ENCODE data around the gene PAPPA2. TPM values are rescaled to one million over a fixed set of nuclear protein-coding genes. Genes with fewer than 3 reads are reported as not detected.
A peak's percentile ranks its signal among the peaks of the same experiment; 100 is the strongest.

The PAPPA2 gene
- total RNA-seq, 2 donors from 2014 or later: 1.3 TPM; not detected in 1

DNA sequence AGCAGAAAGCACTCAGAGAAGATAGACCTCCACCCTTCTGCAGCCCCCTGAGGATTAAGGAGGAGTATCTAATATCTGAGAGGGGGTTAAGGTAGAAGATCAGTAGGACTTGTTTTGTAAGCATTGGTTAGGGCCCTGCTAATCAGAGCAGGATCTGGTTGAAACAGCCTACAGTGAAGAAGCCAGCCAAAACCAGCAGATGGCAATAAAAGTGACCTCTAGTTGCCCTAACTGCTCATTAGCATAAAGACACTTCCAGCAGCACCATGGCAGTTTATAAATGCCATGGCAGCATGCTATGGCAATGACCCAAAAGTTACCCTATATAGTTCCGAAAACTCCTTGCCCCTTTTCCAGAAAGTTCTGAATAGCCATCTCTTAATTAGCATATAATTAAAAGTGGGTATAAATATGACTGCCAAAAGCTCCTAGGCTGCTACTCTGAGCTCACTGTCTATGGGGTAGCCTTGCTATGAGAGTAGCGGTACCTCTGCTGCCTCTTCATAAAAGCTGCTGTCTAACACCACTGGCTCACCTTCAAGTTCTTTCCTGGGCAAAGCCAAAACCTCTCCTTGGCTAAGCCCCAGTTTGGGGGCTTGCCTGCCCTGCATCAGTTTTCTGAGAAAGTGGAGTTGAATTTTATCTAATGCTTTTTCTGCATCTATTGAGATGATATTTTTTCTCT, 254.2 kb downstream of the PAPPA2 start:
- no peaks in the 10 kb centered on the region for H3K9me3 Mint-ChIP-seq
- no peaks in the 10 kb centered on the region for H3K36me3 Mint-ChIP-seq (ENCODE audit: low read depth)
- no peaks in the 10 kb centered on the region for H3K4me1 ChIP-seq (ENCODE audit: control insufficient read depth, insufficient read depth, low read length)
- H3K4me3 Mint-ChIP-seq: no peak overlapping the region
- 98 to 100% methylated on average over 1 to 2 of the region's 2 CpGs for WGBS, 2 experiments (ENCODE audit: insufficient coverage in 1 of 2, insufficient read length in 1 of 2)
- H3K36me3 ChIP-seq (ENCODE audit: control insufficient read depth, insufficient read depth, low read length): no peaks in the 10 kb centered on the region
- no peaks in the 10 kb centered on the region for H3K4me1 Mint-ChIP-seq
- no peak overlapping the region for H3K9ac ChIP-seq (ENCODE audit: extremely low read depth, low read length, poor library complexity, severe bottlenecking)
- no peak overlapping the region for H3K27ac ChIP-seq (ENCODE audit: low read depth, low read length)
- no peaks in the 10 kb centered on the region for H3K27me3 Mint-ChIP-seq (ENCODE audit: insufficient read depth)
- no peaks in the 10 kb centered on the region for H3K9me3 ChIP-seq (ENCODE audit: control insufficient read depth, low read length)
- TF ChIP-seq CTCF (conservative IDR thresholded peaks at IDR 0.05): peak; percentile 20
- H3K4me3 ChIP-seq (ENCODE audit: low read length): no peak overlapping the region
- H3K27ac Mint-ChIP-seq: no peak overlapping the region
- no peaks in the 10 kb centered on the region for H3K27me3 ChIP-seq (ENCODE audit: control insufficient read depth, insufficient read depth, low read length, poor library complexity, severe bottlenecking)
- DNase-seq: no peak

DNA sequence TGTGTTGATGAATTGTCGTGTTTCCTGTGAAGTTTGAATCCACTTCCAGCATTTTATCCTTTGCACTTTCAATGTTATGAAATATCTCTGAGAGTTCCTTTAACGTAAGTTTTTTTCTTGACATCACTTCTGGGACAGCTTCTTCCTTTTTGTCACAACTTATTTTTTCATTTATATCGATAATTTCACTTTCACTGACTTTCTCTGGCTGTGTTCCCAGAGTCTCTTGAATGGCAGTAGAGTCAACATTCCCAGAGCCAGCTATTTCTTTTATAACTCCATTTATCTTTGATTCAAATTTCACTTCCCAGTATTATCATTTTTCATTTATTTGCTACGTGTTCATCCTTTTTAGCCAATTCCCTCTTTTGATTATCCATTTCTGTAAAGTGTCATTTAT, 256.5 kb downstream of the PAPPA2 start:
- WGBS, 2 experiments (ENCODE audit: insufficient coverage in 1 of 2, insufficient read length in 1 of 2): 91 to 93% methylated on average over 4 of the region's 4 CpGs
- no peak for DNase-seq
- no peak overlapping the region for H3K27ac Mint-ChIP-seq

DNA sequence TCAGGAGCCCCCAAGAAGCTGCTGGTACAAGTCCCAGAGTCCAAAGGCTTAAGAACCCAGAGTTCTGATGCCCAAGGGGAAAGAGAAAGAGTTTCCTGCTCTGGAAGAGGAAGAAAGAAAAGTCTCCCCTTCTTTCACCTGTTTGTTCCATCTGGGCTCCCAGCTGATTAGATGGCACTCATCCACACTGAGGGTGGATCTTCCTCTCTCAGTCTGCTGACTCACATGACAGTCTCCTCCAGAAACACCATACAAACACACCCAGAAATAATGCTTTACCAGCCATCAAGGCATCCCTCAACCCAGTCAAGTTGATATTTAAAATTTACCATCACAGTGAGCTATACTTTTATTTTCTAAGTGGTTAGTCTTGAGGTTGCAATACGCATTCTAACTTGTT, 257.9 kb downstream of the PAPPA2 start:
- DNase-seq: no peak
- Mint-ChIP-seq H3K9me3 (no peaks in the 10 kb centered on the region), H3K36me3 (ENCODE audit: low read depth) (no peaks in the 10 kb centered on the region), H3K27ac (no peak overlapping the region), H3K4me1 (no peaks in the 10 kb centered on the region), H3K27me3 (ENCODE audit: insufficient read depth) (no peaks in the 10 kb centered on the region), H3K4me3 (no peak overlapping the region)
- Histone ChIP-seq H3K27me3 (ENCODE audit: control insufficient read depth, insufficient read depth, low read length, poor library complexity, severe bottlenecking) (no peaks in the 10 kb centered on the region), H3K9me3 (ENCODE audit: control insufficient read depth, low read length) (no peaks in the 10 kb centered on the region), H3K36me3 (ENCODE audit: control insufficient read depth, insufficient read depth, low read length) (no peaks in the 10 kb centered on the region), H3K9ac (ENCODE audit: extremely low read depth, low read length, poor library complexity, severe bottlenecking) (no peak overlapping the region), H3K4me3 (ENCODE audit: low read length) (no peak overlapping the region), H3K4me1 (ENCODE audit: control insufficient read depth, insufficient read depth, low read length) (no peaks in the 10 kb centered on the region), H3K27ac (ENCODE audit: low read depth, low read length) (no peak overlapping the region)
- no peak for TF ChIP-seq CTCF (conservative IDR thresholded peaks at IDR 0.05)
- no CpG with 5 or more reads among the region's 1 CpG for WGBS, 2 experiments (ENCODE audit: insufficient coverage in 1 of 2, insufficient read length in 1 of 2)

More for the DNA sequence above, 256.5 kb downstream of the PAPPA2 start:
- TF ChIP-seq CTCF (conservative IDR thresholded peaks at IDR 0.05): no peak
- H3K4me3 Mint-ChIP-seq: no peak overlapping the region
- H3K9me3 Mint-ChIP-seq: no peaks in the 10 kb centered on the region
- H3K27me3 ChIP-seq (ENCODE audit: control insufficient read depth, insufficient read depth, low read length, poor library complexity, severe bottlenecking): no peaks in the 10 kb centered on the region
- H3K4me1 Mint-ChIP-seq: no peaks in the 10 kb centered on the region
- no peaks in the 10 kb centered on the region for H3K27me3 Mint-ChIP-seq (ENCODE audit: insufficient read depth)
- no peak overlapping the region for H3K4me3 ChIP-seq (ENCODE audit: low read length)
- no peaks in the 10 kb centered on the region for H3K36me3 Mint-ChIP-seq (ENCODE audit: low read depth)
- H3K36me3 ChIP-seq (ENCODE audit: control insufficient read depth, insufficient read depth, low read length): no peaks in the 10 kb centered on the region
- no peak overlapping the region for H3K27ac ChIP-seq (ENCODE audit: low read depth, low read length)
- H3K9ac ChIP-seq (ENCODE audit: extremely low read depth, low read length, poor library complexity, severe bottlenecking): no peak overlapping the region
- no peaks in the 10 kb centered on the region for H3K9me3 ChIP-seq (ENCODE audit: control insufficient read depth, low read length)
- H3K4me1 ChIP-seq (ENCODE audit: control insufficient read depth, insufficient read depth, low read length): no peaks in the 10 kb centered on the region

Measured in endodermal cell (in vitro differentiated cells).